ENCODE data around the gene LPP.

DNA sequence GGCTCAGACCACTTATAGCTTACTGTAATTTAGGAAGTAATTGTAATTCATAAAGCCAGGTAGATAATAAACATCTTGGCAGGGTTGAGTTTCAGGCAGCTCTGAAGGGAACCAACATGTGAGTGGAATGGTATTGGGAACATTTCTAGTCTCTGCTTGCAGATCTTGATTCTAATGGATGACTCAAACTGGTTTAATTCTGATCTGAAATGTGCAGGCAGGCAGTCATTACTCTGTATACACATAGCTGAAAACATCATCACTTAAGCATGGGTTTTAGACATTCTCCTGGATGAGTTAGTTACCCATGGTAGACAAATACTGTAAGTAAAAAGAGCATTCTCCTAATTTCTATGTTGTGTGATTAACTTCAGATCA lies 700.8 kb downstream of the LPP start:
- TF ChIP-seq POLR2A (IDR thresholded peaks at IDR 0.05; ENCODE audit: low read depth, low read length) (no peak), BHLHE40 (IDR thresholded peaks at IDR 0.05; ENCODE audit: low read depth, low read length) (0 out of 2 replicates have a peak, but pooled peaks have one; percentile 29), CHD1 (IDR thresholded peaks at IDR 0.05; ENCODE audit: low read depth, low read length) (no peak), MAFK (IDR thresholded peaks at IDR 0.05; ENCODE audit: low read depth, low read length) (no peak), SMC3 (IDR thresholded peaks at IDR 0.05; ENCODE audit: low read depth, low read length) (no peak), CEBPB (IDR thresholded peaks at IDR 0.05; ENCODE audit: low read depth, low read length) (no peak), RFX5 (IDR thresholded peaks at IDR 0.05; ENCODE audit: low read depth, low read length) (no peak), MAZ (IDR thresholded peaks at IDR 0.05; ENCODE audit: borderline replicate concordance, low read depth, low read length) (no peak), RCOR1 (IDR thresholded peaks at IDR 0.05; ENCODE audit: insufficient replicate concordance, low read length) (no peak), FOS (IDR thresholded peaks at IDR 0.05; ENCODE audit: low read depth, low read length) (no peak), MXI1 (IDR thresholded peaks at IDR 0.05; ENCODE audit: borderline replicate concordance, low read depth, low read length) (no peak)
- TF ChIP-seq, protein P1, sequence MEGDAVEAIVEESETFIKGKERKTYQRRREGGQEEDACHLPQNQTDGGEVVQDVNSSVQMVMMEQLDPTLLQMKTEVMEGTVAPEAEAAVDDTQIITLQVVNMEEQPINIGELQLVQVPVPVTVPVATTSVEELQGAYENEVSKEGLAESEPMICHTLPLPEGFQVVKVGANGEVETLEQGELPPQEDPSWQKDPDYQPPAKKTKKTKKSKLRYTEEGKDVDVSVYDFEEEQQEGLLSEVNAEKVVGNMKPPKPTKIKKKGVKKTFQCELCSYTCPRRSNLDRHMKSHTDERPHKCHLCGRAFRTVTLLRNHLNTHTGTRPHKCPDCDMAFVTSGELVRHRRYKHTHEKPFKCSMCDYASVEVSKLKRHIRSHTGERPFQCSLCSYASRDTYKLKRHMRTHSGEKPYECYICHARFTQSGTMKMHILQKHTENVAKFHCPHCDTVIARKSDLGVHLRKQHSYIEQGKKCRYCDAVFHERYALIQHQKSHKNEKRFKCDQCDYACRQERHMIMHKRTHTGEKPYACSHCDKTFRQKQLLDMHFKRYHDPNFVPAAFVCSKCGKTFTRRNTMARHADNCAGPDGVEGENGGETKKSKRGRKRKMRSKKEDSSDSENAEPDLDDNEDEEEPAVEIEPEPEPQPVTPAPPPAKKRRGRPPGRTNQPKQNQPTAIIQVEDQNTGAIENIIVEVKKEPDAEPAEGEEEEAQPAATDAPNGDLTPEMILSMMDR (conservative IDR thresholded peaks at IDR 0.05; ENCODE audit: low read depth, low read length), result no peak
- TF ChIP-seq, protein P2, sequence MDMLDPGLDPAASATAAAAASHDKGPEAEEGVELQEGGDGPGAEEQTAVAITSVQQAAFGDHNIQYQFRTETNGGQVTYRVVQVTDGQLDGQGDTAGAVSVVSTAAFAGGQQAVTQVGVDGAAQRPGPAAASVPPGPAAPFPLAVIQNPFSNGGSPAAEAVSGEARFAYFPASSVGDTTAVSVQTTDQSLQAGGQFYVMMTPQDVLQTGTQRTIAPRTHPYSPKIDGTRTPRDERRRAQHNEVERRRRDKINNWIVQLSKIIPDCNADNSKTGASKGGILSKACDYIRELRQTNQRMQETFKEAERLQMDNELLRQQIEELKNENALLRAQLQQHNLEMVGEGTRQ (IDR thresholded peaks at IDR 0.05; ENCODE audit: low read depth, low read length), result no peak
- TF ChIP-seq, protein P3, sequence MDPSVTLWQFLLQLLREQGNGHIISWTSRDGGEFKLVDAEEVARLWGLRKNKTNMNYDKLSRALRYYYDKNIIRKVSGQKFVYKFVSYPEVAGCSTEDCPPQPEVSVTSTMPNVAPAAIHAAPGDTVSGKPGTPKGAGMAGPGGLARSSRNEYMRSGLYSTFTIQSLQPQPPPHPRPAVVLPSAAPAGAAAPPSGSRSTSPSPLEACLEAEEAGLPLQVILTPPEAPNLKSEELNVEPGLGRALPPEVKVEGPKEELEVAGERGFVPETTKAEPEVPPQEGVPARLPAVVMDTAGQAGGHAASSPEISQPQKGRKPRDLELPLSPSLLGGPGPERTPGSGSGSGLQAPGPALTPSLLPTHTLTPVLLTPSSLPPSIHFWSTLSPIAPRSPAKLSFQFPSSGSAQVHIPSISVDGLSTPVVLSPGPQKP (IDR thresholded peaks at IDR 0.05; ENCODE audit: borderline replicate concordance, low read depth, low read length), result no peak
